ENCODE results near the gene PARL. TPM values are rescaled to one million over a fixed set of nuclear protein-coding genes. Genes with fewer than 3 reads are reported as not detected.

The PARL gene
- polyA plus RNA-seq, 1 of the 3 experiments (the other 2 are of a cell fraction): 50.1 TPM

- TF ChIP-seq NRF1 (IDR thresholded peaks at IDR 0.05; ENCODE audit: low read depth, low read length) (no peak), ELF1 (IDR thresholded peaks at IDR 0.05) (no peak), PBX3 (IDR thresholded peaks at IDR 0.05) (no peak), TAF1 (IDR thresholded peaks at IDR 0.05; ENCODE audit: borderline replicate concordance, low read depth, low read length) (no peak), RXRA (IDR thresholded peaks at IDR 0.05; ENCODE audit: borderline replicate concordance, low read depth) (no peak)
- TF ChIP-seq, protein P1, sequence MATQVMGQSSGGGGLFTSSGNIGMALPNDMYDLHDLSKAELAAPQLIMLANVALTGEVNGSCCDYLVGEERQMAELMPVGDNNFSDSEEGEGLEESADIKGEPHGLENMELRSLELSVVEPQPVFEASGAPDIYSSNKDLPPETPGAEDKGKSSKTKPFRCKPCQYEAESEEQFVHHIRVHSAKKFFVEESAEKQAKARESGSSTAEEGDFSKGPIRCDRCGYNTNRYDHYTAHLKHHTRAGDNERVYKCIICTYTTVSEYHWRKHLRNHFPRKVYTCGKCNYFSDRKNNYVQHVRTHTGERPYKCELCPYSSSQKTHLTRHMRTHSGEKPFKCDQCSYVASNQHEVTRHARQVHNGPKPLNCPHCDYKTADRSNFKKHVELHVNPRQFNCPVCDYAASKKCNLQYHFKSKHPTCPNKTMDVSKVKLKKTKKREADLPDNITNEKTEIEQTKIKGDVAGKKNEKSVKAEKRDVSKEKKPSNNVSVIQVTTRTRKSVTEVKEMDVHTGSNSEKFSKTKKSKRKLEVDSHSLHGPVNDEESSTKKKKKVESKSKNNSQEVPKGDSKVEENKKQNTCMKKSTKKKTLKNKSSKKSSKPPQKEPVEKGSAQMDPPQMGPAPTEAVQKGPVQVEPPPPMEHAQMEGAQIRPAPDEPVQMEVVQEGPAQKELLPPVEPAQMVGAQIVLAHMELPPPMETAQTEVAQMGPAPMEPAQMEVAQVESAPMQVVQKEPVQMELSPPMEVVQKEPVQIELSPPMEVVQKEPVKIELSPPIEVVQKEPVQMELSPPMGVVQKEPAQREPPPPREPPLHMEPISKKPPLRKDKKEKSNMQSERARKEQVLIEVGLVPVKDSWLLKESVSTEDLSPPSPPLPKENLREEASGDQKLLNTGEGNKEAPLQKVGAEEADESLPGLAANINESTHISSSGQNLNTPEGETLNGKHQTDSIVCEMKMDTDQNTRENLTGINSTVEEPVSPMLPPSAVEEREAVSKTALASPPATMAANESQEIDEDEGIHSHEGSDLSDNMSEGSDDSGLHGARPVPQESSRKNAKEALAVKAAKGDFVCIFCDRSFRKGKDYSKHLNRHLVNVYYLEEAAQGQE (IDR thresholded peaks at IDR 0.05; ENCODE audit: low read depth, low read length): no peak
Observed at GRCh38 chr3:183779896-183780465, 104.7 kb downstream of the PARL start (continued).

Small RNAs within 50 kb of the gene (small RNA-seq; reads per million reads assigned to genes)
- gene MIR4448: 0 reads per million in 7 experiments

Other genes starting within 250 kb of the PARL start
- 5.7 and 8.0 TPM in 2 replicates for gene KLHL24, start 249.3 kb downstream of the PARL start, polyA plus RNA-seq (2012; rRNA removed)
- 19.9 and 23.8 TPM in 2 replicates for gene YEATS2, start 187.1 kb downstream of the PARL start, polyA plus RNA-seq (2012; rRNA removed)
- gene MAP6D1, start 59.3 kb downstream of the PARL start, polyA plus RNA-seq (2012; rRNA removed): 2.6 and 3.4 TPM in 2 replicates
- gene ABCC5, start 133.0 kb upstream of the PARL start, polyA plus RNA-seq (2012; rRNA removed): 25.9 and 40.6 TPM in 2 replicates
- gene HTR3D, start 146.9 kb upstream of the PARL start, polyA plus RNA-seq (2012; rRNA removed): not detected in 2 replicates
- not detected in 2 replicates for gene HTR3C, start 168.2 kb upstream of the PARL start, polyA plus RNA-seq (2012; rRNA removed)
- not detected in 2 replicates for gene HTR3E, start 212.2 kb upstream of the PARL start, polyA plus RNA-seq (2012; rRNA removed)

Measured in SK-N-SH (cell line).